Ovary (tissue), 3 donors: ENCODE data around the gene STK24.

Experiments used
- POLR2A ChIP-seq: fragments of 450-650 bp; IDR thresholded peaks from one replicate; pipeline ENCODE4 v1.6.1; 2017; ENCODE audit warnings: antibody characterized with exemption, mild to moderate bottlenecking, moderate library complexity
- TF ChIP-seq, protein P1 (sequence below), 3 donors: fragments of 450-650 bp in 2 of 3; fragments of 200-600 bp in 1 of 3; IDR thresholded peaks; one replicate each; pipeline versions ENCODE4 v1.5.1 to v1.8.0; 2016 to 2022; ENCODE audit warnings: antibody characterized with exemption in 3 of 3, mild to moderate bottlenecking in 1 of 3
- donor health status: DM: no; HTN: no; CAD: no.

DNA sequence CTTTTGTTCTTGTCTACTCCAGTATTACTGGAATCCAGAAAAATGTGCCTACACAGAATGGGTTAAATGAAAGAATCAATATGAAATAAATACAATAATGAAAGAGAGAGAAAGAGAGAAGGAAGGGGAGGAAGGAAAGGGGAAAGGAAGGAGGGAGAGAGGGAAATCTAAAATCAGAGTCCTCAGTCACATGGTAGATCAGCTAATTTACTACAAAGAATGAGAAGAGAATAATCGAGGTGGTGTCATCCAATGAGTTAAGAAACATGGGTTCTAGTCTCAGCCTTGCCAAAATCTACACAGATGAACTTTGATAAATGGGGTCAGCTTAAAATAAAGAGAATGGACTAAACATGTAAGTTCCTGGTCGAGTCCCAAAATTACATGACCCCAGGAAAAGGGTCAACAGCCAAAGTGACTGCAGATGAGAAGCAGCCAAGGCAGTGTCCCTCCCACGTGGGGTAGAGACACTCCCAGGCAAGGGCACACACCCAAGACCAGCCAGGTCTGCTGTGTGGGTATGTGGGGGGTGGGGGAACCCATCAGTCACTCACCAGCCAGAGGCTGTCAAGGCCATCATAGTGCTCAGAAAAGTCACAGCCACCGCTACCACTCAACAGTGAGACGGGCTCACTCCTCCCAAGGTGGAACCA is 103.6 kb downstream of the STK24 start:
- TF ChIP-seq POLR2A: no peak
- TF ChIP-seq, protein P1, sequence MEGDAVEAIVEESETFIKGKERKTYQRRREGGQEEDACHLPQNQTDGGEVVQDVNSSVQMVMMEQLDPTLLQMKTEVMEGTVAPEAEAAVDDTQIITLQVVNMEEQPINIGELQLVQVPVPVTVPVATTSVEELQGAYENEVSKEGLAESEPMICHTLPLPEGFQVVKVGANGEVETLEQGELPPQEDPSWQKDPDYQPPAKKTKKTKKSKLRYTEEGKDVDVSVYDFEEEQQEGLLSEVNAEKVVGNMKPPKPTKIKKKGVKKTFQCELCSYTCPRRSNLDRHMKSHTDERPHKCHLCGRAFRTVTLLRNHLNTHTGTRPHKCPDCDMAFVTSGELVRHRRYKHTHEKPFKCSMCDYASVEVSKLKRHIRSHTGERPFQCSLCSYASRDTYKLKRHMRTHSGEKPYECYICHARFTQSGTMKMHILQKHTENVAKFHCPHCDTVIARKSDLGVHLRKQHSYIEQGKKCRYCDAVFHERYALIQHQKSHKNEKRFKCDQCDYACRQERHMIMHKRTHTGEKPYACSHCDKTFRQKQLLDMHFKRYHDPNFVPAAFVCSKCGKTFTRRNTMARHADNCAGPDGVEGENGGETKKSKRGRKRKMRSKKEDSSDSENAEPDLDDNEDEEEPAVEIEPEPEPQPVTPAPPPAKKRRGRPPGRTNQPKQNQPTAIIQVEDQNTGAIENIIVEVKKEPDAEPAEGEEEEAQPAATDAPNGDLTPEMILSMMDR (IDR thresholded peaks at IDR 0.05): no peak
